HepG2 (cell line): Measurements from ENCODE around the gene GAPT.

Source experiments
- ATF4 ChIP-seq, 2 experiments: fragments of 450-650 bp in 1 of 2; sonication (generic) in 1 of 2; formaldehyde crosslinking; IDR thresholded peaks; 2 replicates each; pipeline versions ENCODE4 v1.5.0 to v1.8.0; 2020 to 2022; ENCODE audit warnings: mild to moderate bottlenecking in 1 of 2, missing genetic modification reagents in 1 of 2
- CTCF ChIP-seq: sonication (generic); formaldehyde crosslinking; IDR thresholded peaks from 2 replicates; pipeline ENCODE4 v1.5.0; 2020; ENCODE audit warnings: mild to moderate bottlenecking, missing genetic modification reagents, moderate library complexity
- MAFK ChIP-seq, 2 experiments: IDR thresholded peaks in 1 of 2; conservative IDR thresholded peaks in 1 of 2; 2 replicates each; pipeline ENCODE4 v1.6.1; 2011; ENCODE audit warnings: improper control_type of control experiment in 2 of 2, low read length in 2 of 2
- NFIC ChIP-seq: IDR thresholded peaks from 2 replicates; pipeline ENCODE4 v1.6.1; 2012; ENCODE audit warnings: mild to moderate bottlenecking, low read length, inconsistent platforms
- TCF7L2 ChIP-seq: IDR thresholded peaks from 2 replicates; pipeline ENCODE4 v1.6.1; 2011; ENCODE audit warnings: mild to moderate bottlenecking, low read depth, low read length, moderate library complexity
- ZHX1 ChIP-seq: sonication (generic); formaldehyde crosslinking; IDR thresholded peaks from 2 replicates; pipeline ENCODE4 v1.8.1; 2022; ENCODE audit warnings: low read depth, mild to moderate bottlenecking, missing genetic modification reagents
- ZNF12 ChIP-seq: sonication (generic); formaldehyde crosslinking; IDR thresholded peaks from 2 replicates; pipeline ENCODE4 v1.5.0; 2020; ENCODE audit warnings: missing genetic modification reagents

GRCh38 chr5:58493141-58493540 is 1.9 kb downstream of the GAPT start:
- no peak for TF ChIP-seq CTCF (CRISPR knock-in tag)
- no peak for TF ChIP-seq ZHX1 (CRISPR knock-in tag)
- no peak for TF ChIP-seq TCF7L2
- no peak for TF ChIP-seq MAFK (conservative IDR thresholded peaks at IDR 0.05 in 1 of 2, IDR thresholded peaks at IDR 0.05 in 1 of 2; ENCODE audit: low read length in 2 of 2)
- TF ChIP-seq ZNF12 (CRISPR knock-in tag): no peak
- no peak for TF ChIP-seq ATF4 (CRISPR knock-in tag; IDR thresholded peaks at IDR 0.05)
- no peak for TF ChIP-seq NFIC
